HG03558 (cell line): Measurements from ENCODE around the gene NPEPL1.

Experiments used
- ATAC-seq: cut with Tn5 transposase; IDR thresholded peaks from one replicate; pipeline ENCODE4 v1.9.1; 2021; ENCODE audit warnings: moderate number of reproducible peaks; ENCODE audit not compliant: unreplicated experiment; ENCODE audit errors: extremely low read depth

NPEPL1 gene

GRCh38 chr20:58699623-58700107, 7.1 kb downstream of the NPEPL1 start:
- no peak for ATAC-seq

- ATAC-seq = no peak
Observed at GRCh38 chr20:58700121-58700821, 7.7 kb downstream of the NPEPL1 start.

DNA sequence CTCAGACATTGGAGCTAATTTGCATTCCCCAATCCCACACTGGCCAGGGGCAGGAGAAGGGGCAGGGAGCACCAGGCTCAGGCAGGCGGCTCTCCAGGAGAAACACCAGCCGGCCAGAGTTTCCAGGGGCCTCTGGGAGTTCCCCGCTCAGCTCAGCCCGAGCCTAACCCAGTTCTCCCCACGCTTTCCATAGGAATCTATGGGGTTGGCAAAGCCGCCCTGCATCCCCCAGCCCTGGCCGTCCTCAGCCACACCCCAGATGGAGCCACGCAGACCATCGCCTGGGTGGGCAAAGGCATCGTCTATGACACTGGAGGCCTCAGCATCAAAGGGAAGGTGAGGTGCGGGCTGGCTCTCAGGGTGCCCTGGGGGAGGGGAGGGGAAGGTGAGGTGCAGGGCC, 8.2 kb downstream of the NPEPL1 start:
- no peak for ATAC-seq

GRCh38 chr20:58701431-58702160, 9.0 kb downstream of the NPEPL1 start:
- no peak for ATAC-seq

DNA sequence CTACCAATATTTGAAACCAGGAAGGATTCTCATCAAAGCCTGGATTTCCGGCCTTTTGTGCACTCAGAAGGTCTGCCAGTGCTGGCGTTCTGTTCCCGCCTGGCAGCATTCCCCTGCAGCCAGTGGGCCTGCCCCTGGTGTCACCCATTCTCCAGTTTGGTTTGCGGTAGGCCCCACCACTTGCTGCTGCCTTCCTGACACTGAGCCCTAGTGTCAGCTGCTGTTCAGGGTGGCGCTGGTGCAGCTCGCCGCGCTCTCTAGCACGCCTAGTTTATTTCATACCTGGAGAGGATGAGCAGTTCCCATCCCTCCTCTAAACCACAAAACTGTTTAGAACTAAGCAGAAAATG, 9.5 kb downstream of the NPEPL1 start:
- ATAC-seq = no peak

- ATAC-seq = no peak
Observed at GRCh38 chr20:58702859-58703648, 10.5 kb downstream of the NPEPL1 start.

DNA sequence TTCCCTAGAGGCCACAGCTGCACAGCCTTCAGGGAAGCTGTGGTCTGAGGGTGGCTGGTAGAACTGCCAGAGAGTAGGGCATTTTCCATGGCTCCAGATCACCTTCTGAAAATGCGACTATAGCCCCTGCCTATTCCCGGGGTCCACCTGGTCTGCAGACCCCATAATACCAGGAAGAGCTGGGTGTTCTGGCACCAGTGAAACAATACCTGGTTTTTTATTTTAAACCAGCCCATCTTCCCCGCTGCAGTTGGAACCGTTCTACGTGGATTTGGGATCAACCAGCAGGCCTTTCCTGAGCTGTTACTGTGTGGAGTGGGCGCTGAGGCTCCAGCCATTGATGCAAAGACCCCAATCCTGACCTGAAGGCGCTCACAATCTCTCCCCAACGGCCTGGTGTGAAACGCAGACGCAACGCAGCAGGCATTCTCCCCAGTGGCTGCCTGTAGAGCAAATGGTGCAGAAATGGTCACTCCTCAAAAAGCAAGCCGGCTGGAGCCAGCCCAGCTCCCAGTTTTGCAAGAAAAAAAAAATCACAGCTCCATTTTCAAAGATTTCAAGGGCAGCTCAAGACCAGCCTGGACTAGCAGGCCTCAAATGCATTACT, 11.3 kb downstream of the NPEPL1 start:
- no peak for ATAC-seq

GRCh38 chr20:58705208-58705926, 12.8 kb downstream of the NPEPL1 start:
- no peak for ATAC-seq

- ATAC-seq = no peak
Observed at GRCh38 chr20:58706150-58706892, 13.7 kb downstream of the NPEPL1 start.

DNA sequence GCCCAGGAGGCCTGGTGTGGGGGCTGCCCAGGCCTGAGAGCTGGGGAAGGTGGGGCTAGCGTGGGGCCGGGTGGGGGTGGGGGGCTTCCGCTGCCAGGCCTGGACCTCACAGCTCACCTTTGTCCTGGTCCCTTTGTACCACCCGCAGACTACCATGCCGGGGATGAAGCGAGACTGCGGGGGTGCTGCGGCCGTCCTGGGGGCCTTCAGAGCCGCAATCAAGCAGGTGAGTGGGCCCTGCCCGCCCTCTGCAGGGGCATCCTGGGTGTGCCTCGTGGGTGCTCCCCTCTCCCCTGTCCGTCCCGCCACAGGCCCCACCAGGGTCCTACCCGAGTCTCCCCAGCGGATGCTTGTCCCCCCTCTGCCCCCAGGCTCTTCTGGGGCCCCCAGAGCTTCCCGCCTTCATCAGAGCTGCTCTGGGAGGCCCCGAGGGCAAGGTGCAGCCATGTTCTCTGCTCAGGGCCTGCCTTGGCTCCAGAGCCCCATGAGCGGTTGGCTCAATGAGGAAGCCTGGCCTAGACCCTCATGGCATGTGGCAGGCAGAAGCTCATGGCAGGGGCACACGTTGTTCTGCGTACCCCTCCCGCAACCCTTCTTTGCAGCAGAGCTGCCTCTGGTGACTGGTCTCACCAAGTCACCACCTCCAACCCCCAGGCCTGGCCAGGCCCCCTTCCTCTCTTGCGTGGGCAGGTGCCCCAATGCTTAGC, 14.5 kb downstream of the NPEPL1 start:
- no peak for ATAC-seq

- ATAC-seq = no peak
Observed at GRCh38 chr20:58707770-58708169, 15.2 kb downstream of the NPEPL1 start.

GRCh38 chr20:58708246-58708931, 15.8 kb downstream of the NPEPL1 start:
- no peak for ATAC-seq

DNA sequence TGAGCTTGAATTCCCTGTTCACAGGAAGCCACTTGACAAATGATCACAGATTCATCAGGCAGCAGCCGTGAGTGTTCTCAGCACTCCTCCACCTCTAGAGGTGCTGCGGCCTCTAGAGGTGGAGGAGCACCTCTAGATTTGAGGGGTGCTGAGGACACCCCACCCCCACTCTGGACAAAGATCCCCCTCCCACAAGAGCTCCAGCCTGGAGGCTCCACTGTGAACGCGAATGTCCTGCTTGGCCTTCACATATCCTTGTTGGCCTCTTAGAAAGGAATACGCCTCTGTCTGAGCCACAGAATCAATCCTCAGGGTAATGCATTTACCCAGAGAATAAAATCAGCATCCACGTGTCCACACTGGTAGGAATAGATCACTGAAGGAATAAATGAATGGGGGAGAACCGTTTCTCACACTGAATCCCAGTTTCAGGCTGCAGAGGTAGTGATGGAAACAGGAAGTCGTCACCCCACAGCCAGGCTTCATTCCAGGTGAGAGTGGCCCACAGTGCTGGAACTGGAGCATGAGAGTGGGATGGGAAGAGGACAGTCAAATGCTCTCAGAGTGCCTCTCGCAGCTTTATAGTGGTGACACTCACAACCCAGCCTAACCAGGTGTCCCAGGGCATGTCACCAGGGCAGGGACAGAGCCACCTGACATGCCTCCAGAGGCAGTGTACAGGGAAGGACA, 16.6 kb downstream of the NPEPL1 start:
- ATAC-seq = no peak

DNA sequence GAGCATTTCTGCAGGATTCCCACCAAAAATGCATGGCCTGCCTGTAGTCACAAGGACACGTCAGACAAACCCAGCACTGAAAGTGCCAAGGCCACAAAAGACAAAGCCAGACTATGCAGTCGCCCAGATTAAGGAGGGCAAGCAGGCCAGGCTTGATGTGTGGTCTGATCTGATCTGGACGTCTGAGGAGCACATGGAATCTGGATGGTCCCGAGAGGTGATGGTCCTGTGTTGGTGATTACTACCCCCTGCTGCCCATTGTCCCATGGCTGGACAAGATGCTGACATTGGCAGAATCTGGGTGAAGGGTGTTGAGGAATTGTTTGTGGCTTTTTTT, 17.1 kb downstream of the NPEPL1 start:
- no peak for ATAC-seq

GRCh38 chr20:58710481-58711265, 18.1 kb downstream of the NPEPL1 start:
- ATAC-seq = no peak

DNA sequence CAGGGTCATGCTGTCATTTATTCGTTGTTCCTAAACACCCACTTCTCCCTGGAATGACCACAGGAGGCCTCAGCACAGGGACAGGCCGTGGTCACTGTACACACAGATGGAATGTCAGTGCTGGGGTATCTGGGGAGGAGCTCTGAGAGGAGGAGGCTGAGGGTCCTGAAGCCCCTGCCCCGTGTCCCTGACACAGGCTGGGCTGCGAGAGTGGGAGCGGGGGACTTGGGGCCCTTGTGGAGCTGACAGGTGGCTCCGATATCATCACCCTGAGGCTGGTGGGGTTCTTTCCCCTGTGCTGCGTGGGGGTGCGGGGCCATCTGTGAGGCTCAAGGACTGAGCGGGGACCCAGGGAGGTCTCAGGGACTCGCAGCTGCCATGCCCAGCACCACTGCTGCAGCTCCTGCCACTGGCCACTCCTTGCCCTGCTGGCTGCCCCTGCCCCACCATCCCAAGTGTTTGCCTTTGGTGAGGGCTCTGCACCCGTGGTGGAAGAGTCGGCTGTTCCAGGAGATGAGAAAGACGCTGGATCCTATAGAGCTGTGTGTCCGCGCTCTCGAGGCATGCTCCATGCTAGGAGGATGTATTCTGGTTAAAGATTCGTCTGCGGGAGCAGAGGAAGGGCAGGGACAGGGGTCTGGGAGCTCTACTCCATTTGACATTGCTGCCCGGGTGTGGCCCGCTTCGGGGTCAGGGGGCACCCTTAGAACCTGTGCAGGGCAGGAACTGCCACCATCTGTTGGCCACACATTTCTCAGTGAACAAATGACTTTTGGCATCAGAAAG, 18.9 kb downstream of the NPEPL1 start:
- no peak for ATAC-seq
